ENCODE measurements around the gene UBE2U.

- TF ChIP-seq EZH2 (IDR thresholded peaks at IDR 0.05; ENCODE audit: borderline replicate concordance, low read length) (no peak), CTCF (IDR thresholded peaks at IDR 0.05; ENCODE audit: low read length) (no peak)
These were observed 42.1 kb downstream of the UBE2U start for GRCh38 chr1:64245495-64245894.
